Activated naive CD8-positive, alpha-beta T cell treated with anti-CD3 and anti-CD28 coated beads, Interleukin-2, amount 50 U/mL, for 24 hours (primary cell): ENCODE measurements around the gene DMGDH.
"Not testable (repeated sequence)": the region's sequence is repeated elsewhere in the genome, so short reads cannot be mapped to it uniquely, and the experiment has no call there.

ENCODE experiments used
- ATAC-seq: fragments of 150-1000 bp; cut with Tn5 transposase; one replicate; pipeline ENCODE4 v1.10.0; 2021
- DNase-seq: peaks from one replicate; pipeline ENCODE4 v3.0.0; 2021
- H3K27ac Mint-ChIP-seq: one replicate; pipeline ENCODE4 v1.8.0; 2021; ENCODE audit warnings: mild to moderate bottlenecking, mixed read lengths
- H3K27me3 Mint-ChIP-seq: one replicate; pipeline ENCODE4 v1.8.0; 2021; ENCODE audit warnings: mixed read lengths
- H3K36me3 Mint-ChIP-seq: one replicate; pipeline ENCODE4 v1.8.0; 2021; ENCODE audit warnings: low read depth, mixed read lengths
- H3K4me1 Mint-ChIP-seq: one replicate; pipeline ENCODE4 v1.8.0; 2021; ENCODE audit warnings: mixed read lengths
- H3K4me3 Mint-ChIP-seq: one replicate; pipeline ENCODE4 v1.8.0; 2021; ENCODE audit warnings: mild to moderate bottlenecking, moderate library complexity, mixed read lengths
- H3K9me3 Mint-ChIP-seq: one replicate; pipeline ENCODE4 v1.8.0; 2021; ENCODE audit warnings: mixed read lengths

The DMGDH gene

DNA sequence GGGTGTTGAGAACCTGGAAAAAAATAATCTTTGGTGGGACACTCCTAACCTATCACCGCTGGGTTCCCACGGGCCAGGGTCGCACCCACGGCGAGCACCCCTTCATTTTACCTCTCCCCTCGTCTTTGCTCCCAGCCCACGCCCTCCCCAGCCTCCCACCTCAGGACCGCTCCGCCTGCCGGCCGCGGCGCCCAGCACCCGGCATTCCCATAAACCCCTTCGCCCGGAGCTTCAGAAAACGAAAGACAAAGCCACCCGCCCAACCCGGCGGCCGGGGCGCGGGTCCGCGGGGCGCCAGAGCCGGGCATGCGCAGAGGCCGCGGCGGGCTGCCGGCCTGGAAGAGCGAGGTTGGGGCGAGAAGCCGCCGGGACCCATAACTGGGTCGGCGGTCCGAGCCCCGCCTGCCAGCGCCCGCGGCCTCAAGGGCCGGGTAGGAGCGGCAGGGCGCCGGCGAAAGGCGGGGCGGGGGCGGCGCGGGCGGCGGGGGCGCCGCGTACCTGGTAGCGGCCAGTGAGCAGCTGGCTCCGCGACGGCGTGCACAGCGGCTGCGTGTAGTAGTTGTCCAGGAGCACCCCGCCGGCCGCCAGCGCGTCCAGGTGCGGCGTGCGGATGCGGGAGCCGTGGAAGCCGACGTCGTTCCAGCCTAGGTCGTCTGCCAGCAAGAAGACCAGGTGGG, 84.9 kb downstream of the DMGDH start:
- peak overlapping the region; percentile 84 for H3K4me3 Mint-ChIP-seq
- H3K27ac Mint-ChIP-seq: peak overlapping the region; percentile 84
- peak; percentile 82 for DNase-seq
- peaks cover 60% of the 10 kb centered on the region for H3K4me1 Mint-ChIP-seq
- no peaks in the 10 kb centered on the region for H3K36me3 Mint-ChIP-seq
- H3K27me3 Mint-ChIP-seq: no peaks in the 10 kb centered on the region
- peak; percentile 49 for ATAC-seq
- H3K9me3 Mint-ChIP-seq: no peaks in the 10 kb centered on the region

DNA sequence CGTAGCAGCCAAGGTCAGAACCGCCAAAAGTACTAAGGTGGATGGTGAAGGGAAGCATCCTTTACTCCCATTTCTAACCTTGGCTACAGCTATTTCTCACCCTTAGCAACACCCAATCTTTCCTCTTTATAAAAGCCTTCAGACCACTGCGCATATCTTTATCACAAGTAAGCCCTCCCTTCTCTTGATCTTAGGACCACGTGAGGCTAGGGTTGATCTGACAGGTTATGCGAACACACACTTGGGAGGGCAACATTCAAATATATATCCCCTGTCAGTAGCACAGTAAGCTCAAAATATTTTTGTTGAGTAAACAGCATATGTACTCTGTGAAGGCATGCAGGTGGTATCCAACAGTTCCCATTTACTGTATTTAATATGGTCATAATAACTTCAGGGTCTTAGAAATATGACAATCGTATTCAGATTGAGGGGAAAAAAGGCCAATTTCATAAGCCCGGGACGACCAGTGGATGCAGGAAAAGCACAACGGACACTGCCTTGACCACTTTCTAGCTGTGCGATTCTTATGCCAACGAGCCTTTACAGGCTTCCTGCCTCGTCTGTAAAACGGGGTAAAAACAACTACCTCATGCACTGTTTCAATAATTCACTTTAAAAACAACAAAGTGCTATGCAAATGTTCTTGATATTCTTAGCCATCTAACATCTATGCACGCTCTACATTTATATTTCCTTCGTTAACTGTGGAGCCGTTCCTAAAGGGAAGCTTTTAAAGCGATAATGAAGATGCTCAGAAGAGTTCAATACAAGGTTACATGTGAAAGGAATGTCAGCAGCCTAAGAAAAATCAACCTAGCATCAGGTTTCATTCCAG, 85.7 kb downstream of the DMGDH start:
- peak overlapping the region; percentile 84 for H3K4me3 Mint-ChIP-seq
- H3K4me1 Mint-ChIP-seq: peaks cover 67% of the 10 kb centered on the region
- no peaks in the 10 kb centered on the region for H3K9me3 Mint-ChIP-seq
- no peaks in the 10 kb centered on the region for H3K27me3 Mint-ChIP-seq
- DNase-seq (no peak), ATAC-seq (no peak)
- peak overlapping the region; percentile 84 for H3K27ac Mint-ChIP-seq
- H3K36me3 Mint-ChIP-seq: no peaks in the 10 kb centered on the region

DNA sequence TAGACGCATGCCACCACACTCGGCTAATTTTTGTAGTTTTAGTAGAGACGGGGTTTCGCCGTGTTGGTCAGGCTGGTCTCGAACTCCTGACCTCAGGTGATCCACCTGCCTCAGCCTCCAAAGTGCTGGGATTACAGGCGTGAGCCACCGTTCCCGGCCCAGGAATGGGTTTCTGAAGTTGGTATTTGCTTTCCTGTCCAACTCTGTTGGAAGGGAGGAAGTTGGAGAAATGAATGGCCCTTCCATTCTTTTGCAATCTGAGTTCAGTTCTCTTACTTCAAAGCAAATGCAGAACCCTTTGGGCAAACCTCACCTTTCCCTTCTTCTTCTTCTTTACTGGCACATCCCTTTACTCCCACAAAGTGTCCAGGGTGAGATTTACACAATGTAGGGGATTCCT, 86.3 kb downstream of the DMGDH start:
- H3K9me3 Mint-ChIP-seq, ATAC-seq, H3K27me3 Mint-ChIP-seq, H3K27ac Mint-ChIP-seq, DNase-seq, H3K36me3 Mint-ChIP-seq: not testable (repeated sequence)
- H3K4me1 Mint-ChIP-seq: peaks cover 68% of the 10 kb centered on the region
- peak overlapping the region; percentile 84 for H3K4me3 Mint-ChIP-seq

GRCh38 chr5:78979909-78980308, 89.6 kb downstream of the DMGDH start:
- H3K27me3 Mint-ChIP-seq: no peaks in the 10 kb centered on the region
- DNase-seq: no peak
- ATAC-seq: no peak

GRCh38 chr5:78979117-78979742, 90.2 kb downstream of the DMGDH start:
- H3K4me3 Mint-ChIP-seq: peak overlapping the region; percentile 16
- peak; percentile 77 for ATAC-seq

More at GRCh38 chr5:78979909-78980308, 89.6 kb downstream of the DMGDH start:
- Mint-ChIP-seq H3K36me3 (peaks cover 2% of the 10 kb centered on the region), H3K27ac (peak overlapping the region; percentile 43), H3K4me1 (peaks cover 46% of the 10 kb centered on the region), H3K9me3 (no peaks in the 10 kb centered on the region), H3K4me3 (no peak overlapping the region)

GRCh38 chr5:78975035-78975434, 94.4 kb downstream of the DMGDH start:
- peaks cover 18% of the 10 kb centered on the region for H3K4me1 Mint-ChIP-seq
- no peak for ATAC-seq
- H3K27ac Mint-ChIP-seq: no peak overlapping the region
- H3K9me3 Mint-ChIP-seq: no peaks in the 10 kb centered on the region
- DNase-seq: no peak
- H3K36me3 Mint-ChIP-seq: peaks cover 2% of the 10 kb centered on the region
- no peaks in the 10 kb centered on the region for H3K27me3 Mint-ChIP-seq
- no peak overlapping the region for H3K4me3 Mint-ChIP-seq

More at GRCh38 chr5:78979117-78979742, 90.2 kb downstream of the DMGDH start:
- Mint-ChIP-seq H3K9me3 (no peaks in the 10 kb centered on the region), H3K27me3 (no peaks in the 10 kb centered on the region), H3K4me1 (peaks cover 46% of the 10 kb centered on the region), H3K27ac (peak overlapping the region; percentile 43), H3K36me3 (peaks cover 2% of the 10 kb centered on the region)
- peak; percentile 34 for DNase-seq

GRCh38 chr5:78974601-78975000, 94.9 kb downstream of the DMGDH start:
- H3K27me3 Mint-ChIP-seq: no peaks in the 10 kb centered on the region
- H3K4me3 Mint-ChIP-seq: no peak overlapping the region
- H3K36me3 Mint-ChIP-seq: peaks cover 2% of the 10 kb centered on the region
- no peak overlapping the region for H3K27ac Mint-ChIP-seq
- no peaks in the 10 kb centered on the region for H3K9me3 Mint-ChIP-seq
- DNase-seq (no peak), ATAC-seq (no peak)
- H3K4me1 Mint-ChIP-seq: peaks cover 13% of the 10 kb centered on the region

GRCh38 chr5:78974011-78974410, 95.5 kb downstream of the DMGDH start:
- Mint-ChIP-seq H3K9me3 (no peaks in the 10 kb centered on the region), H3K27ac (no peak overlapping the region), H3K4me1 (peaks cover 8% of the 10 kb centered on the region), H3K27me3 (no peaks in the 10 kb centered on the region), H3K4me3 (no peak overlapping the region), H3K36me3 (peaks cover 2% of the 10 kb centered on the region)
- ATAC-seq (no peak), DNase-seq (no peak)

- Mint-ChIP-seq H3K4me3 (no peak overlapping the region), H3K9me3 (no peaks in the 10 kb centered on the region), H3K27me3 (no peaks in the 10 kb centered on the region), H3K4me1 (no peaks in the 10 kb centered on the region), H3K36me3 (peaks cover 7% of the 10 kb centered on the region), H3K27ac (no peak overlapping the region)
- ATAC-seq (no peak), DNase-seq (no peak)
Measured at GRCh38 chr5:78972654-78973428, 96.6 kb downstream of the DMGDH start.

- H3K9me3 Mint-ChIP-seq: no peaks in the 10 kb centered on the region
- no peaks in the 10 kb centered on the region for H3K4me1 Mint-ChIP-seq
- H3K27ac Mint-ChIP-seq: no peak overlapping the region
- H3K4me3 Mint-ChIP-seq: no peak overlapping the region
- H3K27me3 Mint-ChIP-seq: no peaks in the 10 kb centered on the region
- DNase-seq (no peak), ATAC-seq (no peak)
- H3K36me3 Mint-ChIP-seq: peaks cover 11% of the 10 kb centered on the region
Measured at GRCh38 chr5:78971998-78972397, 97.5 kb downstream of the DMGDH start.

GRCh38 chr5:78968781-78969180, 100.7 kb downstream of the DMGDH start:
- Mint-ChIP-seq H3K4me3 (no peak overlapping the region), H3K9me3 (no peaks in the 10 kb centered on the region), H3K36me3 (peaks cover 17% of the 10 kb centered on the region), H3K27me3 (no peaks in the 10 kb centered on the region), H3K27ac (no peak overlapping the region), H3K4me1 (no peaks in the 10 kb centered on the region)
- DNase-seq (no peak), ATAC-seq (no peak)

DNA sequence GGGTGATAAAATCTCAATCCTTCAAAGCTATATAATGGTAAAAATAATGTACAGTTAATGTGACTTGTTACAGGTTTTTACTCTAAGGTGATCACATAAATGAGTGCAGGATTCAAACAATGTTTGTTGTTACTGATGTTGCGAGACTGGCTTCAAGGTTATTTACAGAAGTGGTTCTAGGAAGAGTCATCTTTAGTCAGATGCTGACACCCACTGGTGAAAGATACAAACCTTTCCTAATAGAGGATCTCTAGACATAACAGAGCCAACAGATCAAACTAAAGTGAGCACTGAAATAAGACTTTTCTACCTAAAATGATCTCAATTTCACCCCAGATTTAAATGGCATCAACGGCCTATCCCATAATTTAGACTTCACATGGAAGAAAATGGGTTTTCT, 104.6 kb downstream of the DMGDH start:
- Mint-ChIP-seq H3K27me3 (no peaks in the 10 kb centered on the region), H3K4me1 (no peaks in the 10 kb centered on the region), H3K9me3 (no peaks in the 10 kb centered on the region), H3K27ac (no peak overlapping the region), H3K4me3 (no peak overlapping the region), H3K36me3 (peaks cover 31% of the 10 kb centered on the region)
- DNase-seq: no peak
- ATAC-seq: no peak

DNA sequence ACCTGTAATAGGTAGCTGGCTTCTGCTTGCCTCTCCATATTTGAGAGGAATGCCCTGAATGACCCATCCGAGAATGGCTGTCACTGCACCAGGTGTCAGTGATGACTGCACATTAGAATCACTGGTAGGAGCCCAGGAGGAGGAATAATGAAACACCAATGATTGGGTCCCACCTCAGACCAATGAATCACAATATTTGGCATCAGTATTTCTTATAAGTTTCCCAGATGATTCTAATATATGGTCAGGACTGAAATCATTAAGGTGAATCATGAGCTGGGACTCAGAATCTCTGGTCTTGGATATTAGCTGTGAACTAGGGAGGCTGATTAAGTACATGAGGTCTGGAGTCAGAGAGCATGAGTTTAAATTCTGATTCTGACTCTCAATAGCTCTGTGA, 107.7 kb downstream of the DMGDH start:
- Mint-ChIP-seq H3K36me3 (peaks cover 28% of the 10 kb centered on the region), H3K27me3 (no peaks in the 10 kb centered on the region), H3K27ac (no peak overlapping the region), H3K4me1 (no peaks in the 10 kb centered on the region), H3K4me3 (no peak overlapping the region), H3K9me3 (no peaks in the 10 kb centered on the region)
- DNase-seq: no peak
- no peak for ATAC-seq

DNA sequence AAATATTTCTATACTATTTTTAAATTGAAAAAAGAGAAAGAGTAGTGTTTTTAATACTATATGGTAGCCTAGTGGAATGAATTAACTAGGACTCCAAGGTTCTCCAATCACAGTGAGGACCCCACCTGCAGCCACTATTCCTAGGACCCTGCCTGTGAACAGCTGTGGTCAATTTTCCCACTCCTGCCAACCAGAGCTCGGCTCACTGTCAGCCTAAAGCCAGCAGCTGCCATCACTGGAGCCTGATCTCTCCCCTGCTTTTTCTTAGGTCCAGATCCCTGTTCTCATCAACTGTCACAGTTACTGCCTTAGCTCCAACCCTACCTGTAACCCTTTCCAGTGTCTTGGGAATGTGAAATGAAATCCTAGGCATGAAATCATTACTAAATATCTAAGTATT, 109.7 kb downstream of the DMGDH start:
- H3K27ac Mint-ChIP-seq: no peak overlapping the region

More for the DNA sequence above, 109.7 kb downstream of the DMGDH start:
- ATAC-seq (no peak), DNase-seq (no peak)
- Mint-ChIP-seq H3K9me3 (no peaks in the 10 kb centered on the region), H3K36me3 (peaks cover 35% of the 10 kb centered on the region), H3K4me1 (no peaks in the 10 kb centered on the region), H3K4me3 (no peak overlapping the region), H3K27me3 (no peaks in the 10 kb centered on the region)
